Loucy (cell line): ENCODE data around the gene FLOT1.

Experiments used
- H2AFZ ChIP-seq: fragments of 200-600 bp; sonication (generic); 2 replicates; pipeline ENCODE4 v1.6.0; 2016; ENCODE audit warnings: antibody characterized with exemption, mild to moderate bottlenecking, low read length, moderate library complexity
- H3F3A ChIP-seq: fragments of 200-600 bp; 2 replicates; pipeline ENCODE4 v1.6.0; 2016; ENCODE audit warnings: antibody characterized with exemption, low read depth, mild to moderate bottlenecking
- H3K27me3 ChIP-seq: fragments of 200-600 bp; sonication (generic); 2 replicates; pipeline ENCODE4 v1.6.1; 2014; ENCODE audit warnings: low read length, mild to moderate bottlenecking; ENCODE audit not compliant: insufficient read depth, poor library complexity, severe bottlenecking
- H3K36me3 ChIP-seq: fragments of 200-600 bp; sonication (generic); 2 replicates; pipeline ENCODE4 v1.6.1; 2016; ENCODE audit warnings: low read length; ENCODE audit not compliant: insufficient read depth
- H3K4me1 ChIP-seq: fragments of 200-600 bp; sonication (generic); 2 replicates; pipeline ENCODE4 v1.5.1; 2014; ENCODE audit warnings: low read length, mild to moderate bottlenecking; ENCODE audit not compliant: insufficient read depth, poor library complexity, severe bottlenecking
- H3K4me2 ChIP-seq: fragments of 200-600 bp; sonication (generic); 2 replicates; pipeline ENCODE4 v1.6.0; 2014; ENCODE audit warnings: antibody characterized with exemption, low read length, low read depth, mild to moderate bottlenecking; ENCODE audit not compliant: poor library complexity, severe bottlenecking
- H3K4me3 ChIP-seq: fragments of 200-600 bp; sonication (generic); 2 replicates; pipeline ENCODE4 v1.5.1; 2014; ENCODE audit warnings: low read length, mild to moderate bottlenecking, mixed read lengths; ENCODE audit not compliant: poor library complexity, severe bottlenecking
- H3K79me2 ChIP-seq: fragments of 200-600 bp; sonication (generic); 2 replicates; pipeline ENCODE4 v1.6.1; 2014; ENCODE audit warnings: low read length; ENCODE audit not compliant: insufficient read depth
- H3K9ac ChIP-seq: fragments of 200-600 bp; sonication (generic); 2 replicates; pipeline ENCODE4 v1.6.0; 2014; ENCODE audit warnings: mild to moderate bottlenecking, low read depth, low read length, moderate library complexity; ENCODE audit not compliant: poor library complexity, severe bottlenecking
- H3K9me2 ChIP-seq: fragments of 200-600 bp; sonication (generic); replicated peaks from 2 replicates; pipeline ENCODE4 v1.6.1; 2016; ENCODE audit warnings: low read depth, low read length, mixed read lengths
- H3K9me3 ChIP-seq: fragments of 200-600 bp; sonication (generic); 2 replicates; pipeline ENCODE4 v1.6.1; 2014; ENCODE audit warnings: mild to moderate bottlenecking, antibody characterized with exemption, low read length, low read depth; ENCODE audit not compliant: insufficient read depth
- H4K20me1 ChIP-seq: fragments of 200-600 bp; sonication (generic); 2 replicates; pipeline ENCODE4 v1.6.0; 2014; ENCODE audit warnings: antibody characterized with exemption, low read length, mild to moderate bottlenecking; ENCODE audit not compliant: insufficient read depth, poor library complexity, severe bottlenecking
- EZH2phosphoT487 ChIP-seq: fragments of 200-600 bp; IDR thresholded peaks from 2 replicates; pipeline ENCODE4 v1.6.1; 2018; ENCODE audit warnings: antibody characterized with exemption, mild to moderate bottlenecking, moderate library complexity, borderline replicate concordance
- TF ChIP-seq, protein P1 (sequence below): fragments of 200-600 bp; sonication (generic); conservative IDR thresholded peaks from 2 replicates; pipeline ENCODE4 v1.5.1; 2014; ENCODE audit warnings: mild to moderate bottlenecking, antibody characterized with exemption, low read length

FLOT1 gene

DNA sequence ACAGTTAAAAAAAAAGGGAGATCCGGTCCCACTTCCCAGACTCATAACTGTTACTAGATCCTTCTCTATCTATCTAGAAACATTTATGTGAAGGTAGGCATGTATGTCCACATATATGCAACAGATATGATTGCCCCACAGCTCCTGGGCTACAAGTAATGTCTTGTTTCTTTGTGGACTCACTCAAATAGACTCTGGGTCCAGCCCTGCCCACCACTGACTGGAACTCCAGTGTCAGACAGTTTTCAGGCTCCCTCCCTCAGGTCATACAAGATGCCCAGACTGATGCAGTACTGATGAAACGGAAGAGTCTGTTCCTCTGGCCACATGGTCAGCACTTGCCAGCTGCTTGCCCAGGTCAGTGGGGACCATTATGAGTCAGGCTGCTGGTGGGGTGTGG, 32.6 kb upstream of the FLOT1 start:
- Histone ChIP-seq H4K20me1 (no peaks in the 10 kb centered on the region), H3K36me3 (no peaks in the 10 kb centered on the region), H3K9me3 (no peaks in the 10 kb centered on the region), H3F3A (no peaks in the 10 kb centered on the region), H2AFZ (no peak overlapping the region), H3K9ac (no peak overlapping the region), H3K4me2 (no peak overlapping the region), H3K4me3 (no peak overlapping the region), H3K4me1 (peaks cover under 1% of the 10 kb centered on the region), H3K79me2 (no peaks in the 10 kb centered on the region), H3K27me3 (no peaks in the 10 kb centered on the region), H3K9me2 (no peaks in the 10 kb centered on the region)
- no peak for TF ChIP-seq EZH2phosphoT487
- TF ChIP-seq, protein P1, sequence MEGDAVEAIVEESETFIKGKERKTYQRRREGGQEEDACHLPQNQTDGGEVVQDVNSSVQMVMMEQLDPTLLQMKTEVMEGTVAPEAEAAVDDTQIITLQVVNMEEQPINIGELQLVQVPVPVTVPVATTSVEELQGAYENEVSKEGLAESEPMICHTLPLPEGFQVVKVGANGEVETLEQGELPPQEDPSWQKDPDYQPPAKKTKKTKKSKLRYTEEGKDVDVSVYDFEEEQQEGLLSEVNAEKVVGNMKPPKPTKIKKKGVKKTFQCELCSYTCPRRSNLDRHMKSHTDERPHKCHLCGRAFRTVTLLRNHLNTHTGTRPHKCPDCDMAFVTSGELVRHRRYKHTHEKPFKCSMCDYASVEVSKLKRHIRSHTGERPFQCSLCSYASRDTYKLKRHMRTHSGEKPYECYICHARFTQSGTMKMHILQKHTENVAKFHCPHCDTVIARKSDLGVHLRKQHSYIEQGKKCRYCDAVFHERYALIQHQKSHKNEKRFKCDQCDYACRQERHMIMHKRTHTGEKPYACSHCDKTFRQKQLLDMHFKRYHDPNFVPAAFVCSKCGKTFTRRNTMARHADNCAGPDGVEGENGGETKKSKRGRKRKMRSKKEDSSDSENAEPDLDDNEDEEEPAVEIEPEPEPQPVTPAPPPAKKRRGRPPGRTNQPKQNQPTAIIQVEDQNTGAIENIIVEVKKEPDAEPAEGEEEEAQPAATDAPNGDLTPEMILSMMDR = no peak

DNA sequence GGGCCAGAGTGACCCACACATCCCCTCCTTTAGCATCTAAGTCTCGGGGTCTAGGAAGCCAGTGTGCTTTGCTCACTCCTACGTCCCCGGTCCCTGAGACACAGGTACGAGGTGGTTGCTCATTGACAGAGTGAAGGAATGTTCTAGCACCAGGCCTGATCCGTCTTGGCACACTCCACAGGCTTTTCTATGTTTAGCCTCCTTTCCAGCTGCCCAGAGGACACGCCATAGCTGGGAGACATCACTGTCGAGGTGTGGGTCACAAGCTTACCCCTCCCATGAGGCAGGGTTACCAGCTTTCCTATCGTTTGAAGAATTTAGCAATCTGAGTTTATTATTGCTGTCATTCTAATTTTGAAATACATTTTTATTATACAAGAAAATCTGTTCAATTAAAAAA, 32.2 kb upstream of the FLOT1 start:
- H2AFZ ChIP-seq = no peak overlapping the region
- no peak overlapping the region for H3K9ac ChIP-seq
- no peak overlapping the region for H3K4me3 ChIP-seq
- no peaks in the 10 kb centered on the region for H3K27me3 ChIP-seq
- no peaks in the 10 kb centered on the region for H4K20me1 ChIP-seq
- TF ChIP-seq, protein P1 = no peak
- TF ChIP-seq EZH2phosphoT487 = no peak
- H3K4me1 ChIP-seq = peaks cover 4% of the 10 kb centered on the region
- no peaks in the 10 kb centered on the region for H3F3A ChIP-seq
- no peaks in the 10 kb centered on the region for H3K9me3 ChIP-seq
- H3K4me2 ChIP-seq = no peak overlapping the region
- H3K79me2 ChIP-seq = no peaks in the 10 kb centered on the region
- no peaks in the 10 kb centered on the region for H3K36me3 ChIP-seq
- H3K9me2 ChIP-seq = no peaks in the 10 kb centered on the region

DNA sequence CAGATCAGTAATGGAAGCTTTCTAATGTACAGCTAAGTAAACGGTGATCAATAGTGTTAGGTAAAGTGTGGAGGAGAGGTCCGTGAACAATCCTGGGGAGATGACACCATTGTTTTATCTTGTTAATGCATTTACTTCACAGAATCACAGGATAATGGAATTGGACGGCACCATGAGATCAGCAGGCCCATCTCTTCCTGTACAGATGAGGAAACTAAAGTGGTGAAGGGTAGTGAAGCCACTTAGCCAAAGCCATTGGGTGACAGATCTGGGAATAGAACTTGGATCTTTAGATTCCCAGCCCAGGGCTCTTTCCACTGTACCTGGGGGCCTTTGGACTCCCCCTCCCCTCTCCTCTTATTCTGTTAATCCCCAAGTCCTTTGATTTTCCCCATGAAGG, 28.1 kb upstream of the FLOT1 start:
- no peak overlapping the region for H3K4me3 ChIP-seq
- H3K9ac ChIP-seq = no peak overlapping the region
- no peaks in the 10 kb centered on the region for H3K36me3 ChIP-seq
- H2AFZ ChIP-seq = no peak overlapping the region
- H3K79me2 ChIP-seq = no peaks in the 10 kb centered on the region
- H3K9me2 ChIP-seq = no peaks in the 10 kb centered on the region
- TF ChIP-seq EZH2phosphoT487 = no peak
- TF ChIP-seq, protein P1 = no peak
- no peaks in the 10 kb centered on the region for H4K20me1 ChIP-seq
- no peaks in the 10 kb centered on the region for H3K27me3 ChIP-seq
- H3K4me1 ChIP-seq = peaks cover 20% of the 10 kb centered on the region
- H3K4me2 ChIP-seq = no peak overlapping the region
- H3F3A ChIP-seq = no peaks in the 10 kb centered on the region
- H3K9me3 ChIP-seq = no peaks in the 10 kb centered on the region
